GM11168 (cell line): ENCODE measurements around the gene MIXL1.
"Not testable (repeated sequence)": the region's sequence is repeated elsewhere in the genome, so short reads cannot be mapped to it uniquely, and the experiment has no call there.

Source experiments
- in situ Hi-C: fragments of 300-500 bp; cut with MboI; formaldehyde crosslinking; loops from one replicate; pipeline ENCODE4 v1.12.0; 2022; ENCODE audit warnings: low sequenced_read_pairs; ENCODE audit not compliant: unreplicated experiment

MIXL1 gene

DNA sequence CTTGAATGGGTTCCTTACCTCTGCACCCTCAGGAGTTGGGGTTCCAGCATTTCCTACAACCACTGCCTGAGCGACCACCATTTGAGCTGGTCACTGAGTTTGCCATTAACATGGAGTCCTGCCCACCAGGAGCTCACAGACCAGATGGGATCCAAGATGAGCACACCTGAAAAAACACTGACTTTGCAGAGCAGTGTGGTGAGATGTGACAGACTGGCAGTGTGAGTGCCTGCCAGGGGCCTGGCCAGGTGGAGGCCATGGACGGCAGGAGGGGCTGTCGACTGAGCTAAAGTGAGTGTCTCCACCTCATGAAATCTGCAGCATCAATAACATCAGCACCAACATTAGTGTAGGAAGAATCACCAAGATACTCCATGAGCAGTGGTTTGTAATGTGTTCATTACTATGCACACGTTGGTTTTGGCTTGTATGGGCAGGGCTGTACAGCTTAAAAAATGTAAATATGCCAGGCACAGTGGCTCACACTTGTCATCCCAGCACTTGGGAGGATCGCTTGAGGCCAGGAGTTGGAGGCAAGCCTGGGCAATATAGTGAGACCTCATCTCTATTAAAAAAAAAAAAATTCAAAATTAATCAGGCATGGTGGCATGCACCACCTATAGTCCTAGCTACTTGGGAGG is 12.2 kb upstream of the MIXL1 start:
- in situ Hi-C loops, result no loop called here

DNA sequence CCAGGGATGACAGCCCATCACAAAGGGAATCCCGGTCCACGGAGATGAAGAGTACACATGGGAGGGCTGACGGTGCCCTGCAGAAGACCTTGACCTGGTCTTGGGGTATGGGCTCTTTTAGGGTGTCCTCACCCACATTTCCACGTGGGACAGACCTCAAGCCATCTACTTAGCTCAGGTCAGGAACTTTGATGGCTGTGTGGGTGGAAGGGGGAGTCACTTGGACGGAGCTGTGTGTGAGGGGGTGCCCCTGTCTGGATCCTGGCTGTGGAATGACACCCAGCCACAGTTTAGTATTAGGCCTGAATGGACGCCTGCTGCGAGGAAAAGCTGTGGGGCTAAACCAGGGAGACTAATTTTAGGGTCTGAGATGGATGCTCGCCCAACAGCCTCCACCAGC is 10.9 kb upstream of the MIXL1 start:
- in situ Hi-C loops, result no loop called here

DNA sequence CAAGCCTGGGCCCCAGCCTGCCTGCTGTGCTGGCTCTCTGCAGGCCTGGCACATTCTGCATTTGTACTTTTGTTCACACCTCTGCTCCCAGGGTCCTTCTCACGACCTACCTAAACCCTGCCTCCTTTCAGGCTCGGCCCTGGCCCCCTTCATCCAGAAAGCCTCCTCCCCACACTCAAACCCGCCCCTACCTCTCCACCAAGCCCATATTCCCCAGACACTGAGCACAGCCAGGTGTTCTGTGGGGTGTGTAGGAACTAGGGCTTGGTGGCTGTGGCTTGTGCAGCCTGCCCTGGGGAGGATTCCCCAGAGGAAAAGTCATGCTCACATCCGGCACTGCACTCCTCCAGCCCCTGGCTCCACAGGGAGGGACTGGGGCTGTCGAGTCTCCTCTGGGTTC is 8.2 kb upstream of the MIXL1 start:
- in situ Hi-C loops, result no loop called here

GRCh38 chr1:226216056-226216455 is 7.4 kb upstream of the MIXL1 start:
- in situ Hi-C loops, result no loop called here

GRCh38 chr1:226217273-226217672 is 6.2 kb upstream of the MIXL1 start:
- in situ Hi-C loops, result no loop called here

DNA sequence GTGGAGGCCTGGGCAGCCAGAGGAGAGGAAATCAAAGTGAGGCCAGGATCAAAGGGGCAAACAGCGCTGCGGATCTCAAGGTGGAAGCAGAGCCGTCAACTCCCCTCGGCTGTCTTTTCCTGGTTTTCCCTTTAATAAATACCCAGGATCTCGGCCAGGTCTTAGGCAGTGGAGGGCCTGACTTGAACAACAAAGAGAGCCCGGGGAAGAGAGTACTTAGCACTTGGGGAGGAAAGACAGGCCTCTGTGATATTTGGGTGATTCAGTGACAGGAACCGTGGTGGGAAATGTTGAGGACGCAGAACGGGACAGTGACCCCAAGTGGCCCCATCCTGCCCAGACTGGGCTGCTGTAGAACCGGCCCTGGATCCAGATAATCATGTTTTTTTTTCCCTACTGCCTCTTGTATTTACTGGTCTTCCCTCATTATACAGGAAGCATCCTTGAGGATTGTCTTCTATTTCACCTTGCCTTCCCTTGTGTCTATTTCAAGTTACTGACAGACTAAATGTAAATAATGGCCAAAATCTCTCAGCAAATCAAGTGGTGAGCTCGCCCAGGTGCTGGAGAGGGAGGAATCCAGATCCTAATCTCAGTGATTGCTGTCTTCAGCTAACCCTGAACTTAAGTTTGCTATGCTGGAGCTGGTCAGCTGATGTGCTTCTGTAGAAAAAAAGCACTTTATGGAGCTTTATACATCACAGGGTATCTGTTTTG is 2.8 kb upstream of the MIXL1 start:
- in situ Hi-C loops, result no loop called here

DNA sequence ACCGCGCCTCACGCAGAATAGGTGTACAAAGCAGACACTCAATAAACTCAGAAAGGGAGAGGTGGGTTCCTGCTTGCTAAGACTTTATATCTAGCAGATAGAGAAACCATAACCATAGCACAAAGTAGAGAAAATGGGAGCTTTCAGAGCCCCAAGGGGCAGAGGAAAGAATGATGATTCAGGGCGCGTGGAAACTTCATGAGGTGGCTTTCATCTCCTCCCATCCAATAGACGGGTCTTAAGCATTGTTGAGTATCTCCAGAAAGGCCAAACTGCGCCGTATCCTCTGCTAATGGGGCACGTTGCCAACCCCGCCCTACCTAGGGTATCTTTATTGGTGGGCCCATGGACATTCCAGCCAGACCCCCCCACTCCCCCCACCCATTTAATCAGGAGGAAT is 778 bp upstream of the MIXL1 start:
- in situ Hi-C loops, result no loop called here

GRCh38 chr1:226223786-226224244 is 351 bp downstream of the MIXL1 start:
- in situ Hi-C loops, result no loop called here

GRCh38 chr1:226226601-226227000 is 3.1 kb downstream of the MIXL1 start:
- in situ Hi-C loops, result no loop called here

- in situ Hi-C loops, result no loop called here
These were observed 9.8 kb downstream of the MIXL1 start for GRCh38 chr1:226233293-226233692.

DNA sequence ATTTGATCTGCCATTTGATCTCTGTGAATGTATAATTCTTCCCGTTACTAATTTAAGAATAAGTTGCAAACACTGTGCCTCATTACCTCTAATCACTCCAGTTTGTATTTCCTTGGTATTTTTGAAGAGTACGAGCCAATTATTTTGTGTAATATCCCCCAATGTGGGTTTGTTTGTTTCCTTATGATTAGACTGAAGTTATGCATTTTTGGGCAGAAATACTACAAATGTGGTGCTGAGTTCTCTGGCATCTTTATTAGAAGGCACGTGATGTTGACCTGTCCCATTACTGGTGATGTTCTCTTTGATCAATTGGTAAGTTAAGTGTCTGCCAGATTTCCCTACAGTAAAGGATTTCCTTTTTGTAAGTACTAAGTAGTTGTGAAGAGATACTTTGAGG is 10.3 kb downstream of the MIXL1 start:
- in situ Hi-C loops, result no loop called here

- in situ Hi-C loops, result no loop called here
These were observed 13.4 kb downstream of the MIXL1 start for GRCh38 chr1:226236826-226237225.

DNA sequence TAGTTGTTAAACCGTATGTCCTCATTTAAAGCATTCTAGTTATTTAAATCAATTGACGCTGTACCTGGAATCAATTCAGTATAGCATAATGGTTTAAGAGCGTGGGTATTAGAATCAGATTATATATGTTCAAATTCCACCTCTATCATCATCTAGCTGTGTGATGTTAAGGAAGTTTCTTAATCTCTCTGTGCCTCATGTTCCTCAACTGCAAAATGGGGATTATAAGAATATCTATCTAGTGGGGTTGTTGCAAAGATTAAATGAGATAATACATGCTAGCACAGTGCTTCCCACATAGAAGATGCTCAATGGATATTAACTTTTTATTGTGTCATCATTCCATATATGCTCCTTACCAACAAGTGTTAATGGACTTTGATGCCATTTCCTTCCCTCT is 16.0 kb downstream of the MIXL1 start:
- in situ Hi-C loops, result no loop called here

GRCh38 chr1:226248091-226248490 is 24.6 kb downstream of the MIXL1 start:
- in situ Hi-C loops, result no loop called here

GRCh38 chr1:226248796-226249195 is 25.3 kb downstream of the MIXL1 start:
- in situ Hi-C loops, result no loop called here

DNA sequence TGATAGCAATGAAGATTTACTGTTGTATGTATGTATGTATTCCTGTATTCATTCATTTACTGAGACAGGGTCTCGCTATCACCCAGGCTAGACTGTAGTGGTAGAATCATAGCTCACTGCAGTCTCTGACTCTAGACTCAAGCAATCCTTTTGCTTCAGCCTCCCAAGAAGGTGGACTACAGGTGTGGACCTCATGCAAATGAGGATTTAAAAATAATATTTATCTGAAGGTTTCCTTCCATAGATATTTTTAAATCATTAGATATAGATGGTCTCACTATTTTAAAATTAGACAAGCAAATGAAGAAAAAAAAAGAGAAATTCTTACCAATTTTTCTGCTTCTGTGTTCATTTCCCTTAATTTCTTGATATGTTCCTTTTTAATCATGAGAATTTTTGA is 27.0 kb downstream of the MIXL1 start:
- in situ Hi-C loops, result no loop called here

DNA sequence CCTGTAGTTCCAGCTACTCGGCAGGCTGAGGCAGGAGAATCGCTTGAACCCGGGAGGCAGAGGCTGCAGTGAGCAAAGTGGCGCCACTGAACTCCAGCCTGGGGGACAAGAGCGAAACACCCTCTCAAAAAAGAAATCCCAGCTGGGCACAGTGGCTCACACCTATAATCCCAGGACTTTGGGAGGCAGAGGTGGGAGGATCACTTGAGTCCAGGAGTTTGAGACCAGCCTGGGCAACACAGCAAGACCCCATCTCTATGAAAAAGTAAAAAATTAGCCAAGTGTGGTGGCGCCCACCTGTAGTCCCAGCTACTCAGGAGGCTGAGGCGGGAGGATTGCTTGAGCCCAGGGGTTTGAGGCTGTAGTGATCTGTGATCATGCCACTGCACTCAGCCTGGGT is 29.4 kb downstream of the MIXL1 start:
- in situ Hi-C loops, result not testable (repeated sequence)

DNA sequence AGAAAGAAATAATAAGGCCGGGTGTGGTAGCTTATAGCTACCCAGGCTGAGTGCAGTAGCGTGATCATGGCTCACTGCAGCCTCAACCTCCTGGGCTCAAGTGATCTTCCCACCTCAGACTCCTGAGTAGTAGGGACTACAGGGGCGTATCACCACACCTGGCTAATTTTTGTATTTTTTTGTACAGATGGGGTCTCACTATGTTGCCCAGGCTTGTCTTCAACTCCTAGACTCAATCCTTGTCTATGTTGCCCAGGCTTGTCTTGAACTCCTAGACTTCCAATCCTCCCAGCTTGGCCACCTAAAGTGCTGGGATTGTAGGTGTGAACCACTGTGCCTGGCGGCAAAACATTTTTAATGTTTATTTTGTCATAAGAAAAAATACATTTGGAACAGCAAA is 30.5 kb downstream of the MIXL1 start:
- in situ Hi-C loops, result no loop called here

DNA sequence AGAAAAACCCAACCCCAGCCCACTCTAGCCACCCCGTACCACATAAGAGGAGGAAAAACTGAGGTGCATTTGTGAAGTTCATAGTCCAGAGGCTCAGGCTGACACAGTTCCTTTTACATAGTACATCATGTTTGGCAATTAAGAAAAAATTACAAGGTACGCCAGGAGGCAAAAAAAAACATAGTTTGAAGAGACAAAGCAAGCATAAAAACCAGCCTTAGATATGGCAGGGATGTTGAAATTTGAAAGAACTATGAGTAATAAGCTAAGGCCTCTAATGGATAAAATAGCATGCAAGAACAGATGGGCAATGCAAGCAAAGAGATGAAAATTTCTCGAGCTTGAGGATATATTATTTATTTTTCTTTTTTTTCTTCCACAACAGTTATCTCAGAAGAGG is 31.9 kb downstream of the MIXL1 start:
- in situ Hi-C loops, result no loop called here

DNA sequence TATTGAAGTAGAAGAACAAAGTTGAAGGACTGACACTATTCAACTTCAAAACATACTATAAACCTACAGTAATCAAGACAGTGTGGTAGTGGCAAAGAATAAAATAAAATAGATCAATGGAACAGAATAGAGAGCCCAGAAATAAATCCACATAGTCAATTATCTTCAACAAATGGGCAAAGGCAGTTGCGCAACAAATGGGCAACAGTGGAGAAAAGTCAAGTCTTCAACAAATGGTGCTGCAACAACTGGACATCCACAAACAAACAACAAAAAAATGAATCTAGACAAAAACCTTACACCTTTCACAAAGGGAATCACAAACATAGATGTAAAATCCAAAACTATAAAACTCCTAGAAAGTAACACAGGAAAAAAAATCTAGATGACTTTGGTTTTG is 38.4 kb downstream of the MIXL1 start:
- in situ Hi-C loops, result no loop called here

DNA sequence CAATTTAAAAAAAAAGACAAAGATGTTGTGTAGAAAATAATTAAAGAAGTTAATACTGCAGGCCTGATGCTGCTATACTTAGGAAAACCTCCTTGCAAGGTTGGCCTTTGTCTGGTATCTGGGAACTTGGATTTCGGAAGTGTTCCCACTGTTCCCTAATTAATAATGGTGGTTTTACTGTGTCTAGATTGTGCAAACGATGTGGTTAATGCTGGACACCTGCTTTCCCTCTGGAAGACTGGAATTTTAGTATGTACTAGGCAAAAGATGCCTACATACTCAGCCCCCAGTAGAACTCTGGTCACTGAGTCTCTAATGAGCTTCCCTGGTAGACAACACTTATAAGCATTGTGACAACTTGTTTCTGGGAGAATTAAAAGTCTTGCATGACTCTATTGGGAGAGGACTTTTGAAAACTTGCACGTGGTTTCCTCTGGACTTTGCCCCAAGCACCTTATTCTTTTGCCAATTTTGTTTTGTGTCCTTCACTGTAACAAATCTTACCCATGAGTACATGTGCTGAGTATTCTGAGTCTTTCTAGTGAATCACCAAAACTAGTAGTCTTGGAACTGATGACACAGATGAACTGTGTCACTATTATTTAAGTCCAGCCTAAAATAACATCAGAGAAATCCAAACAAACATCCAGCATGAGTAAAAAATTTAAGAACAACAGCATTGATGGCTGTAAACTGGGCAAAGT is 45.1 kb downstream of the MIXL1 start:
- in situ Hi-C loops, result no loop called here
